Astrocyte (in vitro differentiated cells and primary cell): ENCODE results near the gene CGREF1. TPM values are rescaled to one million over a fixed set of nuclear protein-coding genes. Genes with fewer than 3 reads are reported as not detected.

Experiments
- DNase-seq: peaks from one replicate; pipeline ENCODE4 v3.0.0-alpha.2; 2010; ENCODE audit warnings: low read depth
- FAIRE-seq: peaks from 2 replicates; lab custom pipeline; 2011; peaks lifted over from hg19 to GRCh38; lab: Jason Lieb, UNC
- H2AFZ ChIP-seq: 2 replicates; pipeline ENCODE4 v1.6.0; 2012; ENCODE audit warnings: low read depth, low read length, inconsistent platforms
- H3K27ac ChIP-seq: 2 replicates; pipeline ENCODE4 v1.5.1; 2011; ENCODE audit warnings: low read depth, low read length, inconsistent platforms
- H3K27me3 ChIP-seq: 2 replicates; pipeline ENCODE4 v1.6.0; 2011; ENCODE audit warnings: low read length, inconsistent platforms; ENCODE audit not compliant: insufficient read depth
- H3K36me3 ChIP-seq: 2 replicates; pipeline ENCODE4 v1.5.1; 2011; ENCODE audit warnings: low read length, inconsistent platforms; ENCODE audit not compliant: insufficient read depth
- H3K4me1 ChIP-seq: 2 replicates; pipeline ENCODE4 v1.5.1; 2011; ENCODE audit warnings: low read length, inconsistent platforms; ENCODE audit not compliant: insufficient read depth
- H3K4me2 ChIP-seq: 2 replicates; pipeline ENCODE4 v1.6.0; 2012; ENCODE audit warnings: low read length, inconsistent platforms
- H3K4me3 ChIP-seq: 2 replicates; pipeline ENCODE4 v1.5.1; 2011; ENCODE audit warnings: low read depth, mild to moderate bottlenecking, low read length, inconsistent platforms; ENCODE audit not compliant: insufficient read depth
- H3K79me2 ChIP-seq: 2 replicates; pipeline ENCODE4 v1.6.0; 2012; ENCODE audit warnings: mild to moderate bottlenecking, low read length, inconsistent platforms; ENCODE audit not compliant: insufficient read depth
- H3K9ac ChIP-seq: 2 replicates; pipeline ENCODE4 v1.6.0; 2012; ENCODE audit warnings: mild to moderate bottlenecking, low read length, inconsistent platforms
- H3K9me3 ChIP-seq: 2 replicates; pipeline ENCODE4 v1.5.1; 2012; ENCODE audit warnings: low read depth, mild to moderate bottlenecking, low read length, inconsistent platforms; ENCODE audit not compliant: insufficient read depth
- H4K20me1 ChIP-seq: 2 replicates; pipeline ENCODE4 v1.6.0; 2012; ENCODE audit warnings: low read length, inconsistent platforms; ENCODE audit not compliant: insufficient read depth
- H3K27ac Mint-ChIP-seq: one replicate; pipeline ENCODE4 v1.8.0; 2021; ENCODE audit warnings: mild to moderate bottlenecking, mixed read lengths; ENCODE audit not compliant: unreplicated experiment
- H3K27me3 Mint-ChIP-seq: one replicate; pipeline ENCODE4 v1.8.0; 2021; ENCODE audit warnings: low read depth, mixed read lengths; ENCODE audit not compliant: unreplicated experiment
- H3K36me3 Mint-ChIP-seq: one replicate; pipeline ENCODE4 v1.8.0; 2021; ENCODE audit warnings: low read depth, mixed read lengths; ENCODE audit not compliant: unreplicated experiment
- H3K4me1 Mint-ChIP-seq: one replicate; pipeline ENCODE4 v1.8.0; 2021; ENCODE audit warnings: low read depth, mixed read lengths; ENCODE audit not compliant: unreplicated experiment
- H3K4me3 Mint-ChIP-seq: one replicate; pipeline ENCODE4 v1.8.0; 2021; ENCODE audit warnings: mild to moderate bottlenecking, moderate library complexity, mixed read lengths; ENCODE audit not compliant: unreplicated experiment
- H3K9me3 Mint-ChIP-seq: one replicate; pipeline ENCODE4 v1.8.0; 2021; ENCODE audit warnings: mild to moderate bottlenecking, mixed read lengths; ENCODE audit not compliant: unreplicated experiment
- CTCF ChIP-seq: IDR thresholded peaks from 2 replicates; pipeline ENCODE4 v1.5.1; 2011; ENCODE audit warnings: low read depth, mild to moderate bottlenecking, inconsistent platforms, low read length, moderate library complexity; ENCODE audit not compliant: insufficient read depth
- EZH2 ChIP-seq: IDR thresholded peaks from 2 replicates; pipeline ENCODE4 v1.6.1; 2012; ENCODE audit warnings: mild to moderate bottlenecking, low read length, inconsistent platforms; ENCODE audit not compliant: insufficient read depth
- total RNA-seq: library from RNA; stranded (reverse); gene quantifications from 2 replicates; pipeline ENCODE4 v1.2.1, GENCODE V29; 2021

CGREF1 gene
- total RNA-seq, 1 donor from 2014 or later = 1.8 TPM

DNA sequence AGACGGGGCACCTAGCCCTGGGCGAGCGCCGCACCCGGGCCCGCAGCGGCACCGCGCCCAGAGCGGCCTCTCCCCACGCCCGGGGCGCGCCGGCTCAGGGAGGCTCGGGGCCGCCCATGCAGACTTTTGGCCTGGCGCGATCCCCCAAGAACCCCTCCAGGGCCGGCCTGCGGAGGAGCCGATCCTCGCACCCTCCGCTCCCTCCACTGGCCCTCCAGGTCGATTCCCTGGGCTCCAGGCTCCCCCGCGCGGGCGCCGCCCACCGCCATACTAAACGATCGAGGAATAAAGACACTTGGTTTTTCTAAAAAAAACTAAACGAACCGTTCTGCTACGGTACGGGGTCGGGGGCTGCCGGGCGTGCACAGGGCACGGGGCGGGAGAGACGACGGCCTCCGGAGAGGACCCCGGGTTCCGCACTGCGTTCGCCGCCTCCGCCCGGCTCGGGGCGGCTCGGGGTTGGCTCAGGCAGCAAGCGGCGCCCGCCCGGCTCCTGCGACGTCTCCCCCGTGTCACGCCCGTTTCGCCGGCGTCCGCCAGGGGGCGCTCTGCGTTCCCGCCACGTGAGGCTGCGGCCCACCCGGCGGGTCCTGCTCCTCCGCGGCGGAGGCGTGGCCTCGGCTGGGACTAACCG is 32.7 kb downstream of the CGREF1 start:
- Histone ChIP-seq H3K36me3 (peaks cover 2% of the 10 kb centered on the region), H4K20me1 (peaks cover 11% of the 10 kb centered on the region), H3K9ac (peak overlapping the region; percentile 80), H3K27ac (peak overlapping the region; percentile 51), H3K9me3 (no peaks in the 10 kb centered on the region), H2AFZ (peak overlapping the region; percentile 90), H3K79me2 (no peaks in the 10 kb centered on the region), H3K4me2 (peak overlapping the region; percentile 95), H3K4me1 (peaks cover 23% of the 10 kb centered on the region), H3K27me3 (no peaks in the 10 kb centered on the region), H3K4me3 (peak overlapping the region; percentile 57)
- H3K27ac Mint-ChIP-seq = peak overlapping the region; percentile 12
- H3K27me3 Mint-ChIP-seq = peaks cover 13% of the 10 kb centered on the region
- no peaks in the 10 kb centered on the region for H3K9me3 Mint-ChIP-seq
- peak overlapping the region; percentile 81 for H3K4me3 Mint-ChIP-seq
- H3K4me1 Mint-ChIP-seq = peaks cover 6% of the 10 kb centered on the region
- peak; percentile 62 for DNase-seq
- no peak for FAIRE-seq
- no peaks in the 10 kb centered on the region for H3K36me3 Mint-ChIP-seq
- TF ChIP-seq CTCF (peak; percentile 31), EZH2 (no peak)

DNA sequence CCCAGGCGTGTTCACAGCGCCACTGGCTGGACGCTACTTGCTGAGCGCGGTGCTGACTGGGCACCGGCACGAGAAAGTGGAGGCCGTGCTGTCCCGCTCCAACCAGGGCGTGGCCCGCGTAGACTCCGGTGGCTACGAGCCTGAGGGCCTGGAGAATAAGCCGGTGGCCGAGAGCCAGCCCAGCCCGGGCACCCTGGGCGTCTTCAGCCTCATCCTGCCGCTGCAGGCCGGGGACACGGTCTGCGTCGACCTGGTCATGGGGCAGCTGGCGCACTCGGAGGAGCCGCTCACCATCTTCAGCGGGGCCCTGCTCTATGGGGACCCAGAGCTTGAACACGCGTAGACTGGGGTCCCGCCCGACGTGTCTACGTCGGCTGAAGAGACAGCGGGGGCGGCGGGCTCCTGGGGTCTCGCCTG is 33.2 kb downstream of the CGREF1 start:
- H3K4me1 Mint-ChIP-seq = peaks cover 10% of the 10 kb centered on the region
- TF ChIP-seq EZH2 = no peak
- TF ChIP-seq CTCF = peak; percentile 18
- Histone ChIP-seq H3K9ac (peak overlapping the region; percentile 80), H3K9me3 (no peaks in the 10 kb centered on the region), H3K4me1 (peaks cover 27% of the 10 kb centered on the region), H2AFZ (peak overlapping the region; percentile 90), H3K27me3 (no peaks in the 10 kb centered on the region), H3K4me2 (peak overlapping the region; percentile 91), H4K20me1 (peaks cover 11% of the 10 kb centered on the region), H3K27ac (no peak overlapping the region), H3K79me2 (no peaks in the 10 kb centered on the region), H3K36me3 (peaks cover 2% of the 10 kb centered on the region), H3K4me3 (peak overlapping the region; percentile 57)
- DNase-seq (peak; percentile 50), FAIRE-seq (no peak)
- H3K4me3 Mint-ChIP-seq = peak overlapping the region; percentile 69
- H3K36me3 Mint-ChIP-seq = no peaks in the 10 kb centered on the region
- H3K27me3 Mint-ChIP-seq = peaks cover 13% of the 10 kb centered on the region
- H3K27ac Mint-ChIP-seq = no peak overlapping the region
- no peaks in the 10 kb centered on the region for H3K9me3 Mint-ChIP-seq

DNA sequence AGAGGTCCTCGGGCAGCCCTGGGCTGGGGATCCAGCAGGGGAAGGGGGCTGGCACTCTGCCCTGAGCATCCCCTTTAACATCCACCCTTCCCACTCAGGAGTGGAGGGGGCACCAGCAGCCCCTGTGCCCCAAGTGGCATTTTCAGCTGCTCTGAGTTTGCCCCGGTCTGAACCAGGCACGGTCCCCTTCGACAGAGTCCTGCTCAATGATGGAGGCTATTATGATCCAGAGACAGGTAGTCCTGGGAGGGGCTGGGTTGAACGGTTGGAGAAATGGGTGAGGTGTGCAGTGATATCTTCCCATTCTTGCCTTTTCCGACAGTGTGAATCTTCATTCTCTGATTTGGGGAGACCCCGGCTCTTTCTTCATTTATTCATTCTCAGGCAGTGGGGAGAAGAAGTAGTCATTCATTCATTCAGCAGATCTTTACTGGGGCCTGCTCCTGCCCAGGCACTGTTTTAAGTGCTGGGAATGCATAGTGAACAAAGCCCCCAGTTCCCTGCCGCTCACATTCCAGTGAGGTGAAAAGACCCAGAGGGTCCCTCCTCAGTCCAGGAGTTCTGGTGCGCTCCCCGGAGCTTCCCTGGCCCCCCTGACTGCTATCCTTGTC is 33.8 kb downstream of the CGREF1 start:
- Histone ChIP-seq H3K27me3 (no peaks in the 10 kb centered on the region), H3K27ac (no peak overlapping the region), H3K36me3 (peaks cover 2% of the 10 kb centered on the region), H4K20me1 (peaks cover 11% of the 10 kb centered on the region), H3K79me2 (peaks cover 5% of the 10 kb centered on the region), H3K4me2 (peak overlapping the region; percentile 91), H3K9ac (peak overlapping the region; percentile 80), H3K4me1 (peaks cover 33% of the 10 kb centered on the region), H3K4me3 (peak overlapping the region; percentile 57), H2AFZ (peak overlapping the region; percentile 90), H3K9me3 (no peaks in the 10 kb centered on the region)
- Mint-ChIP-seq H3K4me3 (peak overlapping the region; percentile 69), H3K9me3 (no peaks in the 10 kb centered on the region), H3K27me3 (peaks cover 13% of the 10 kb centered on the region), H3K36me3 (no peaks in the 10 kb centered on the region), H3K4me1 (peaks cover 12% of the 10 kb centered on the region), H3K27ac (no peak overlapping the region)
- no peak for FAIRE-seq
- TF ChIP-seq CTCF (no peak), EZH2 (no peak)
- no peak for DNase-seq
